GM06990 (cell line): ENCODE measurements around the gene ZNF737.
"Not testable (repeated sequence)": the region's sequence is repeated elsewhere in the genome, so short reads cannot be mapped to it uniquely, and the experiment has no call there.

Source experiments
- DNase-seq: peaks from one replicate; pipeline ENCODE4 v3.0.0-alpha.2; 2011; ENCODE audit not compliant: insufficient read length; ENCODE audit errors: extremely low read depth
- H3K27me3 ChIP-seq: replicated peaks from 2 replicates; pipeline ENCODE4 v1.6.0; 2011; ENCODE audit warnings: low read length; ENCODE audit not compliant: control insufficient read depth, insufficient read depth
- H3K36me3 ChIP-seq: 2 replicates; pipeline ENCODE4 v1.5.1; 2011; ENCODE audit warnings: low read length; ENCODE audit not compliant: control insufficient read depth, insufficient read depth
- H3K4me3 ChIP-seq: replicated peaks from 2 replicates; pipeline ENCODE4 v1.5.1; 2011; ENCODE audit warnings: low read depth, mild to moderate bottlenecking, control low read depth, low read length
- CTCF ChIP-seq: IDR thresholded peaks from 2 replicates; pipeline ENCODE4 v1.5.1; 2011; ENCODE audit warnings: low read length, control low read depth, mild to moderate bottlenecking, inconsistent platforms; ENCODE audit not compliant: insufficient read depth, poor library complexity, severe bottlenecking

The ZNF737 gene

GRCh38 chr19:20565321-20566018, at the start of gene ZNF737:
Gene ZNF737, minus strand, starts transcription at chr19:20565781. Its CDS starts 141 bp downstream, at chr19:20565640.
- DNase-seq = peak; percentile 85
- H3K27me3 ChIP-seq = no peaks in the 10 kb centered on the region
- peak within 1 kb of the TSS; percentile 82 for H3K4me3 ChIP-seq
- H3K36me3 ChIP-seq = no peaks in the 10 kb centered on the region
- peak; percentile 31 for TF ChIP-seq CTCF

- DNase-seq, H3K27me3 ChIP-seq, H3K36me3 ChIP-seq, H3K4me3 ChIP-seq: not testable (repeated sequence)
Observed at GRCh38 chr19:20614971-20615370, 49.4 kb upstream of the ZNF737 start.

- no peak for TF ChIP-seq CTCF
- DNase-seq = no peak
- H3K4me3 ChIP-seq = no peak overlapping the region
- H3K27me3 ChIP-seq = no peaks in the 10 kb centered on the region
- H3K36me3 ChIP-seq = no peaks in the 10 kb centered on the region
Observed at GRCh38 chr19:20612711-20613316, 47.2 kb upstream of the ZNF737 start.

- Histone ChIP-seq H3K4me3 (no peak overlapping the region), H3K36me3 (no peaks in the 10 kb centered on the region), H3K27me3 (no peaks in the 10 kb centered on the region)
- DNase-seq = no peak
- no peak for TF ChIP-seq CTCF
Observed at GRCh38 chr19:20611866-20612265, 46.3 kb upstream of the ZNF737 start.

GRCh38 chr19:20607943-20608342, 42.4 kb upstream of the ZNF737 start:
- H3K4me3 ChIP-seq = no peak overlapping the region
- no peaks in the 10 kb centered on the region for H3K36me3 ChIP-seq
- DNase-seq = no peak
- H3K27me3 ChIP-seq = no peaks in the 10 kb centered on the region
- TF ChIP-seq CTCF = no peak

- TF ChIP-seq CTCF = no peak
- Histone ChIP-seq H3K36me3 (no peaks in the 10 kb centered on the region), H3K4me3 (no peak overlapping the region), H3K27me3 (no peaks in the 10 kb centered on the region)
- no peak for DNase-seq
Observed at GRCh38 chr19:20558571-20558970, 7.0 kb downstream of the ZNF737 start.
